ENCODE results near the gene MTR.
"Not testable (repeated sequence)": the region's sequence is repeated elsewhere in the genome, so short reads cannot be mapped to it uniquely, and the experiment has no call there.

Gene MTR

GRCh38 chr1:236833575-236833974, 38.5 kb downstream of the MTR start:
- no peak for DNase-seq (ENCODE audit: low read depth)

- DNase-seq (ENCODE audit: low read depth) = no peak
Measured at GRCh38 chr1:236834876-236835275, 39.8 kb downstream of the MTR start.

- no peak for DNase-seq (ENCODE audit: low read depth)
Measured at GRCh38 chr1:236835491-236835890, 40.4 kb downstream of the MTR start.

- DNase-seq (ENCODE audit: low read depth) = no peak
Measured at GRCh38 chr1:236836157-236836556, 41.1 kb downstream of the MTR start.

GRCh38 chr1:236837115-236837514, 42.0 kb downstream of the MTR start:
- DNase-seq (ENCODE audit: low read depth) = no peak

- DNase-seq (ENCODE audit: low read depth) = no peak
Measured at GRCh38 chr1:236837897-236838296, 42.8 kb downstream of the MTR start.

GRCh38 chr1:236841341-236841740, 46.2 kb downstream of the MTR start:
- no peak for DNase-seq (ENCODE audit: low read depth)

GRCh38 chr1:236844499-236845271, 49.6 kb downstream of the MTR start:
- peak; percentile 48 for DNase-seq (ENCODE audit: low read depth)

- DNase-seq (ENCODE audit: low read depth) = no peak
Measured at GRCh38 chr1:236845830-236846229, 50.7 kb downstream of the MTR start.

- no peak for DNase-seq (ENCODE audit: low read depth)
Measured at GRCh38 chr1:236848274-236848923, 53.3 kb downstream of the MTR start.

- DNase-seq (ENCODE audit: low read depth) = no peak
Measured at GRCh38 chr1:236850077-236850979, 55.2 kb downstream of the MTR start.

- no peak for DNase-seq (ENCODE audit: low read depth)
Measured at GRCh38 chr1:236851871-236852270, 56.8 kb downstream of the MTR start.

- DNase-seq (ENCODE audit: low read depth) = peak; percentile 62
Measured at GRCh38 chr1:236853921-236854604, 59.0 kb downstream of the MTR start.

GRCh38 chr1:236854605-236854983, 59.5 kb downstream of the MTR start:
- DNase-seq (ENCODE audit: low read depth) = peak; percentile 60

GRCh38 chr1:236856649-236857048, 61.6 kb downstream of the MTR start:
- not testable (repeated sequence) for DNase-seq (ENCODE audit: low read depth)

- no peak for DNase-seq (ENCODE audit: low read depth)
Measured at GRCh38 chr1:236858165-236858564, 63.1 kb downstream of the MTR start.

GRCh38 chr1:236860101-236860500, 65.0 kb downstream of the MTR start:
- no peak for DNase-seq (ENCODE audit: low read depth)

GRCh38 chr1:236860674-236861073, 65.6 kb downstream of the MTR start:
- no peak for DNase-seq (ENCODE audit: low read depth)

GRCh38 chr1:236861560-236862218, 66.6 kb downstream of the MTR start:
- no peak for DNase-seq (ENCODE audit: low read depth)

GRCh38 chr1:236862219-236862591, 67.1 kb downstream of the MTR start:
- no peak for DNase-seq (ENCODE audit: low read depth)

GRCh38 chr1:236862615-236863211, 67.6 kb downstream of the MTR start:
- no peak for DNase-seq (ENCODE audit: low read depth)
